Mesenchymal stem cell (in vitro differentiated cells and primary cell): ENCODE measurements around the gene PAQR6.
"Not testable (repeated sequence)": the region's sequence is repeated elsewhere in the genome, so short reads cannot be mapped to it uniquely, and the experiment has no call there.

Experiments
- DNase-seq: peaks from one replicate; pipeline ENCODE4 v3.0.0-alpha.2; 2013
- H2AFZ ChIP-seq: one replicate; pipeline ENCODE4 v1.6.1; 2013; ENCODE audit warnings: low read depth, mild to moderate bottlenecking, control low read depth, inconsistent platforms, low read length, moderate library complexity
- H2AK5ac ChIP-seq: 2 replicates; pipeline ENCODE4 v1.6.1; 2013; ENCODE audit warnings: low read length, moderate library complexity, mild to moderate bottlenecking, inconsistent platforms; ENCODE audit not compliant: severe bottlenecking
- H2BK120ac ChIP-seq: one replicate; pipeline ENCODE4 v1.6.1; 2013; ENCODE audit warnings: low read depth, mild to moderate bottlenecking, inconsistent platforms, low read length, moderate library complexity
- H2BK12ac ChIP-seq, 2 experiments: one replicate each; pipeline ENCODE4 v1.6.1; 2013; ENCODE audit warnings: inconsistent platforms in 2 of 2, low read length in 2 of 2, mild to moderate bottlenecking in 2 of 2, moderate library complexity in 2 of 2, control low read depth in 1 of 2
- H2BK15ac ChIP-seq: one replicate; pipeline ENCODE4 v1.6.1; 2013; ENCODE audit warnings: mild to moderate bottlenecking, low read depth, inconsistent platforms; ENCODE audit not compliant: poor library complexity, severe bottlenecking
- H2BK5ac ChIP-seq: 2 replicates; pipeline ENCODE4 v1.6.1; 2013; ENCODE audit warnings: low read depth, mild to moderate bottlenecking, low read length, control low read depth, inconsistent platforms; ENCODE audit not compliant: poor library complexity, severe bottlenecking
- H3K14ac ChIP-seq, 2 experiments: one replicate each; pipeline ENCODE4 v1.6.1; 2013; ENCODE audit warnings: inconsistent platforms in 2 of 2, low read length in 2 of 2, control low read depth in 1 of 2, mild to moderate bottlenecking in 1 of 2, moderate library complexity in 1 of 2
- H3K18ac ChIP-seq, 2 experiments: one replicate each; pipeline ENCODE4 v1.6.1; 2013; ENCODE audit warnings: inconsistent platforms in 2 of 2, low read length in 2 of 2, control low read depth in 1 of 2, low read depth in 1 of 2, mild to moderate bottlenecking in 1 of 2
- H3K23ac ChIP-seq, 2 experiments: one replicate each; pipeline ENCODE4 v1.6.1; 2013; ENCODE audit warnings: inconsistent platforms in 2 of 2, low read length in 2 of 2, mild to moderate bottlenecking in 2 of 2, moderate library complexity in 2 of 2, control low read depth in 1 of 2
- H3K27ac ChIP-seq: 2 replicates; pipeline ENCODE4 v1.5.1; 2013; ENCODE audit warnings: mild to moderate bottlenecking, moderate library complexity, low read length, control low read depth, inconsistent platforms; ENCODE audit not compliant: poor library complexity, severe bottlenecking
- H3K27me3 ChIP-seq, 2 experiments: 2 replicates each; pipeline versions ENCODE4 v1.6.1 to v1.7.0; 2013; ENCODE audit warnings: low read length in 2 of 2, mild to moderate bottlenecking in 2 of 2, moderate library complexity in 2 of 2, control low read depth in 1 of 2, inconsistent platforms in 1 of 2; ENCODE audit not compliant: control insufficient read depth in 1 of 2, insufficient read depth in 1 of 2
- H3K36me3 ChIP-seq, 2 experiments: 2 replicates each; pipeline versions ENCODE4 v1.6.1 to v1.7.0; 2013; ENCODE audit warnings: low read length in 2 of 2, control low read depth in 1 of 2, inconsistent platforms in 1 of 2, low read depth in 1 of 2, mild to moderate bottlenecking in 1 of 2; ENCODE audit not compliant: insufficient read depth in 2 of 2, control insufficient read depth in 1 of 2
- H3K4ac ChIP-seq, 2 experiments: one replicate each; pipeline ENCODE4 v1.6.1; 2013; ENCODE audit warnings: inconsistent platforms in 2 of 2, low read length in 2 of 2, mild to moderate bottlenecking in 2 of 2, moderate library complexity in 2 of 2, control low read depth in 1 of 2, low read depth in 1 of 2
- H3K4me1 ChIP-seq: 2 replicates; pipeline ENCODE4 v1.6.1; 2013; ENCODE audit warnings: low read depth, low read length, control low read depth; ENCODE audit not compliant: control insufficient read depth, insufficient read depth
- H3K4me2 ChIP-seq: 2 replicates; pipeline ENCODE4 v1.6.1; 2013; ENCODE audit warnings: low read length, mild to moderate bottlenecking, inconsistent platforms; ENCODE audit not compliant: poor library complexity, severe bottlenecking
- H3K4me3 ChIP-seq, 2 experiments: 2 replicates each; pipeline versions ENCODE4 v1.5.1 to v1.7.0; 2013; ENCODE audit warnings: low read length in 2 of 2, mild to moderate bottlenecking in 2 of 2, control low read depth in 1 of 2, low read depth in 1 of 2; ENCODE audit not compliant: insufficient read depth in 1 of 2
- H3K79me1 ChIP-seq: replicated peaks from 2 replicates; pipeline ENCODE4 v1.6.1; 2013; ENCODE audit warnings: mild to moderate bottlenecking, control low read depth, low read length, inconsistent platforms; ENCODE audit not compliant: poor library complexity, severe bottlenecking
- H3K9ac ChIP-seq: 2 replicates; pipeline ENCODE4 v1.7.0; 2013; ENCODE audit warnings: mild to moderate bottlenecking, low read length, moderate library complexity
- H3K9me3 ChIP-seq: 2 replicates; pipeline ENCODE4 v1.7.0; 2013; ENCODE audit warnings: mild to moderate bottlenecking, low read length; ENCODE audit not compliant: control insufficient read depth
- H4K8ac ChIP-seq: one replicate; pipeline ENCODE4 v1.6.1; 2013; ENCODE audit warnings: inconsistent platforms, mild to moderate bottlenecking, low read length, moderate library complexity
- H4K91ac ChIP-seq: one replicate; pipeline ENCODE4 v1.6.1; 2013; ENCODE audit warnings: mild to moderate bottlenecking, low read length, inconsistent platforms
- WGBS: methylation state at CpG from one replicate; pipeline ENCODE4 v1.1.7; 2013; ENCODE audit warnings: mixed read lengths; 5-methylcytosine and 5-hydroxymethylcytosine counted together

The PAQR6 gene

GRCh38 chr1:156221986-156222692, 25.7 kb downstream of the PAQR6 start:
- Histone ChIP-seq H2BK15ac (no peak overlapping the region), H3K36me3 (peaks cover 25 to 43% of the 10 kb centered on the region in 2 experiments)

GRCh38 chr1:156220226-156220625, 27.6 kb downstream of the PAQR6 start:
- H3K4me2 ChIP-seq, result no peak overlapping the region
- no peaks in the 10 kb centered on the region for H3K9me3 ChIP-seq
- H3K27me3 ChIP-seq, result no peaks in the 10 kb centered on the region
- H4K8ac ChIP-seq, result no peak overlapping the region
- DNase-seq, result no peak
- H3K23ac ChIP-seq, result no peak overlapping the region
- H3K9ac ChIP-seq, result no peak overlapping the region
- no peak overlapping the region for H3K4ac ChIP-seq
- H3K79me1 ChIP-seq, result peaks cover 18% of the 10 kb centered on the region
- H3K4me1 ChIP-seq, result peaks cover 18% of the 10 kb centered on the region
- H3K18ac ChIP-seq, result no peak overlapping the region
- H2BK12ac ChIP-seq, result no peak overlapping the region
- H2AK5ac ChIP-seq, result no peak overlapping the region
- 93% methylated on average over 5 of the region's 9 CpGs for WGBS
- H2BK15ac ChIP-seq, result no peak overlapping the region
- H3K36me3 ChIP-seq, result peaks cover 22 to 34% of the 10 kb centered on the region in 2 experiments
- H3K27ac ChIP-seq, result no peak overlapping the region
- H2AFZ ChIP-seq, result no peak overlapping the region
- no peak overlapping the region for H3K4me3 ChIP-seq
- H2BK5ac ChIP-seq, result no peak overlapping the region
- H2BK120ac ChIP-seq, result no peak overlapping the region
- no peak overlapping the region for H4K91ac ChIP-seq
- no peak overlapping the region for H3K14ac ChIP-seq

More at GRCh38 chr1:156221986-156222692, 25.7 kb downstream of the PAQR6 start:
- no peak overlapping the region for H3K4me2 ChIP-seq
- no peak overlapping the region for H3K9ac ChIP-seq
- H2BK5ac ChIP-seq, result no peak overlapping the region
- H3K18ac ChIP-seq, result no peak overlapping the region
- no peak overlapping the region for H3K4me3 ChIP-seq
- WGBS, result over 99% methylated on average over 11 of the region's 13 CpGs
- H3K4me1 ChIP-seq, result peaks cover 18% of the 10 kb centered on the region
- no peak overlapping the region for H4K8ac ChIP-seq
- H3K79me1 ChIP-seq, result peaks cover 23% of the 10 kb centered on the region
- H3K14ac ChIP-seq, result no peak overlapping the region
- no peak overlapping the region for H4K91ac ChIP-seq
- no peak overlapping the region for H3K4ac ChIP-seq
- DNase-seq, result no peak
- H3K27me3 ChIP-seq, result no peaks in the 10 kb centered on the region
- no peaks in the 10 kb centered on the region for H3K9me3 ChIP-seq
- H2BK120ac ChIP-seq, result no peak overlapping the region
- H3K27ac ChIP-seq, result no peak overlapping the region
- H2BK12ac ChIP-seq, result no peak overlapping the region
- H2AK5ac ChIP-seq, result peak overlapping the region; percentile 41
- H2AFZ ChIP-seq, result no peak overlapping the region
- no peak overlapping the region for H3K23ac ChIP-seq

- Histone ChIP-seq H3K14ac (no peak overlapping the region), H3K4ac (no peak overlapping the region), H3K9ac (peak overlapping the region; percentile 70), H4K91ac (no peak overlapping the region), H3K79me1 (peaks cover 22% of the 10 kb centered on the region), H3K27ac (no peak overlapping the region), H3K4me3 (peak overlapping the region in 1 of 2 experiments; percentile 51), H2BK12ac (no peak overlapping the region), H3K18ac (no peak overlapping the region), H2BK15ac (no peak overlapping the region), H2AFZ (no peak overlapping the region), H3K36me3 (peaks cover 19 to 23% of the 10 kb centered on the region in 2 experiments), H3K4me2 (no peak overlapping the region), H3K23ac (no peak overlapping the region), H3K27me3 (no peaks in the 10 kb centered on the region), H2AK5ac (peak overlapping the region; percentile 67), H3K9me3 (no peaks in the 10 kb centered on the region), H2BK120ac (no peak overlapping the region), H2BK5ac (no peak overlapping the region), H4K8ac (no peak overlapping the region), H3K4me1 (peaks cover 16% of the 10 kb centered on the region)
- 100% methylated on average over 2 of the region's 2 CpGs for WGBS
- no peak for DNase-seq
Observed at GRCh38 chr1:156217871-156218270, 30.0 kb downstream of the PAQR6 start.

GRCh38 chr1:156216361-156217086, 31.3 kb downstream of the PAQR6 start:
- H3K23ac ChIP-seq, H3K18ac ChIP-seq, H3K27ac ChIP-seq, H2AFZ ChIP-seq, DNase-seq, H3K9me3 ChIP-seq, H2BK15ac ChIP-seq, H3K4me3 ChIP-seq, H3K4me1 ChIP-seq, H3K9ac ChIP-seq, H2BK12ac ChIP-seq, H2AK5ac ChIP-seq, H4K91ac ChIP-seq, H4K8ac ChIP-seq, H2BK120ac ChIP-seq, H3K27me3 ChIP-seq, H3K4me2 ChIP-seq, H2BK5ac ChIP-seq, H3K14ac ChIP-seq, H3K4ac ChIP-seq: not testable (repeated sequence)
- peaks cover 21% of the 10 kb centered on the region for H3K79me1 ChIP-seq
- H3K36me3 ChIP-seq, result peaks cover 15 to 18% of the 10 kb centered on the region in 2 experiments
- 97% methylated on average over 34 of the region's 55 CpGs for WGBS
